H1 (cell line): Measurements from ENCODE around the gene TSHZ2. TPM values are rescaled to one million over a fixed set of nuclear protein-coding genes. Genes with fewer than 3 reads are reported as not detected.

Experiments
- CTCF ChIA-PET: fragments of 300-600 bp; sonication (Branson Sonifier 250); formaldehyde crosslinking; loops from one replicate; lab custom pipeline; 2021; ENCODE audit not compliant: partially characterized antibody; lab: Charles Lee
- POLR2A ChIA-PET: fragments of 300-600 bp; sonication (Branson Sonifier 250); formaldehyde crosslinking; loops from one replicate; lab custom pipeline; 2021; ENCODE audit warnings: inconsistent platforms; ENCODE audit not compliant: partially characterized antibody; lab: Charles Lee
- DNase-seq, 2 experiments: peaks; one replicate each; pipeline versions ENCODE4 v3.0.0 to v3.0.0-alpha.2; 2010 to 2022; ENCODE audit warnings: low spot score in 2 of 2, low read depth in 1 of 2, mixed read lengths in 1 of 2
- FAIRE-seq: peaks from 2 replicates; lab custom pipeline; 2011; peaks lifted over from hg19 to GRCh38; lab: Jason Lieb, UNC
- H2AFZ ChIP-seq: 2 replicates; pipeline ENCODE4 v1.8.1; 2012; ENCODE audit warnings: low read length, inconsistent platforms
- H2AK5ac ChIP-seq: 2 replicates; pipeline ENCODE4 v1.6.1; 2013; ENCODE audit warnings: low read depth, low read length
- H2BK120ac ChIP-seq: replicated peaks from 2 replicates; pipeline ENCODE3; 2013; ENCODE audit warnings: low read depth, low read length, inconsistent platforms
- H2BK12ac ChIP-seq: 2 replicates; pipeline ENCODE4 v1.6.1; 2013; ENCODE audit warnings: low read depth, low read length
- H2BK15ac ChIP-seq: 2 replicates; pipeline ENCODE4 v1.6.1; 2013; ENCODE audit warnings: low read length
- H2BK20ac ChIP-seq: 2 replicates; pipeline ENCODE4 v1.6.1; 2013; ENCODE audit warnings: low read length
- H2BK5ac ChIP-seq: 2 replicates; pipeline ENCODE4 v1.6.1; 2013; ENCODE audit warnings: low read depth, low read length
- H3K14ac ChIP-seq: 2 replicates; pipeline ENCODE4 v1.6.1; 2013; ENCODE audit warnings: inconsistent platforms; ENCODE audit not compliant: insufficient read length
- H3K18ac ChIP-seq: 2 replicates; pipeline ENCODE4 v1.6.1; 2013; ENCODE audit warnings: low read length; ENCODE audit errors: extremely low read depth
- H3K23ac ChIP-seq: 2 replicates; pipeline ENCODE4 v1.6.1; 2013; ENCODE audit warnings: inconsistent platforms; ENCODE audit not compliant: insufficient read length
- H3K23me2 ChIP-seq: 2 replicates; pipeline ENCODE4 v1.6.1; 2013; ENCODE audit warnings: low read depth, low read length
- H3K27ac ChIP-seq: 2 replicates; pipeline ENCODE4 v1.6.1; 2011; ENCODE audit warnings: low read depth, low read length, inconsistent platforms
- H3K27me3 ChIP-seq, 4 experiments: replicated peaks in 1 of 4; 1 replicate in 1 of 4; 2 replicates in 3 of 4; pipeline versions ENCODE4 v1.6.1 to v1.8.1; 2011 to 2013; ENCODE audit warnings: low read length in 3 of 4, mild to moderate bottlenecking in 3 of 4, inconsistent platforms in 2 of 4, mixed read lengths in 2 of 4, moderate library complexity in 1 of 4; ENCODE audit not compliant: control insufficient read depth in 3 of 4, insufficient read depth in 3 of 4; ENCODE audit errors: extremely low read depth in 1 of 4
- H3K36me3 ChIP-seq, 4 experiments: 2 replicates each; pipeline versions ENCODE4 v1.6.1 to v1.8.1; 2011 to 2013; ENCODE audit warnings: mild to moderate bottlenecking in 4 of 4, low read length in 3 of 4, moderate library complexity in 2 of 4, control low read depth in 1 of 4, inconsistent platforms in 1 of 4; ENCODE audit not compliant: insufficient read depth in 4 of 4, control insufficient read depth in 2 of 4
- H3K4ac ChIP-seq: replicated peaks from 2 replicates; pipeline ENCODE3; 2013; ENCODE audit warnings: low read length, low read depth, mixed read lengths, inconsistent platforms; ENCODE audit not compliant: insufficient read length
- H3K4me1 ChIP-seq, 4 experiments: replicated peaks in 1 of 4; 1 replicate in 1 of 4; 2 replicates in 3 of 4; pipeline versions ENCODE4 v1.6.1 to v1.8.1; 2011 to 2013; ENCODE audit warnings: low read length in 3 of 4, inconsistent platforms in 2 of 4, mixed read lengths in 1 of 4; ENCODE audit not compliant: insufficient read depth in 4 of 4, control insufficient read depth in 3 of 4
- H3K4me2 ChIP-seq, 2 experiments: 2 replicates each; pipeline versions ENCODE4 v1.6.1 to v1.8.1; 2011 to 2013; ENCODE audit warnings: low read depth in 2 of 2, low read length in 2 of 2, control low read depth in 1 of 2, inconsistent platforms in 1 of 2, mild to moderate bottlenecking in 1 of 2; ENCODE audit not compliant: insufficient read depth in 1 of 2
- H3K4me3 ChIP-seq, 4 experiments: fragments of 200-600, 300-600 bp in 1 of 4; sonication (generic), shearing (Covaris generic), sonication (Bioruptor Twin) in 1 of 4; 2 replicates each; pipeline versions ENCODE4 v1.5.1 to v1.8.1; 2011 to 2016; ENCODE audit warnings: low read length in 4 of 4, low read depth in 3 of 4, control low read depth in 2 of 4, inconsistent platforms in 2 of 4, mild to moderate bottlenecking in 2 of 4, mixed read lengths in 1 of 4, moderate library complexity in 1 of 4; ENCODE audit not compliant: insufficient read depth in 2 of 4; ENCODE audit errors: extremely low read depth in 1 of 4
- H3K56ac ChIP-seq: replicated peaks from 2 replicates; pipeline ENCODE3; 2013; ENCODE audit warnings: low read depth, mild to moderate bottlenecking, mixed read lengths, low read length, inconsistent platforms; ENCODE audit not compliant: insufficient read length
- H3K79me1 ChIP-seq: 2 replicates; pipeline ENCODE4 v1.6.1; 2013; ENCODE audit warnings: low read depth, low read length, control low read depth
- H3K79me2 ChIP-seq, 2 experiments: 2 replicates each; pipeline versions ENCODE4 v1.6.1 to v1.8.1; 2012 to 2013; ENCODE audit warnings: low read length in 2 of 2, mild to moderate bottlenecking in 2 of 2, inconsistent platforms in 1 of 2; ENCODE audit not compliant: insufficient read depth in 2 of 2, control insufficient read depth in 1 of 2
- H3K9ac ChIP-seq, 4 experiments: replicated peaks in 1 of 4; 1 replicate in 1 of 4; 2 replicates in 3 of 4; pipeline versions ENCODE4 v1.6.1 to v1.8.1; 2011 to 2013; ENCODE audit warnings: low read depth in 3 of 4, low read length in 3 of 4, control low read depth in 2 of 4, mild to moderate bottlenecking in 2 of 4, moderate library complexity in 2 of 4, inconsistent platforms in 1 of 4; ENCODE audit errors: extremely low read depth in 1 of 4
- H3K9me3 ChIP-seq, 2 experiments: 2 replicates each; pipeline versions ENCODE4 v1.6.1 to v1.8.1; 2012 to 2013; ENCODE audit warnings: mild to moderate bottlenecking in 2 of 2, moderate library complexity in 2 of 2, control low read depth in 1 of 2, inconsistent platforms in 1 of 2, low read depth in 1 of 2, low read length in 1 of 2, mixed read lengths in 1 of 2; ENCODE audit not compliant: insufficient read depth in 2 of 2
- H4K20me1 ChIP-seq, 2 experiments: replicated peaks in 1 of 2; 2 replicates each; pipeline versions ENCODE3 to v1.8.1; 2011 to 2013; ENCODE audit warnings: inconsistent platforms in 2 of 2, low read length in 2 of 2, mild to moderate bottlenecking in 1 of 2; ENCODE audit not compliant: insufficient read depth in 2 of 2, control insufficient read depth in 1 of 2
- H4K5ac ChIP-seq: 2 replicates; pipeline ENCODE4 v1.6.1; 2013; ENCODE audit warnings: low read length, low read depth, mixed read lengths, inconsistent platforms; ENCODE audit not compliant: insufficient read length
- H4K8ac ChIP-seq: 2 replicates; pipeline ENCODE4 v1.8.0; 2013; ENCODE audit warnings: mild to moderate bottlenecking, moderate library complexity, low read length, inconsistent platforms; ENCODE audit not compliant: insufficient read depth; ENCODE audit errors: extremely low read depth
- H4K91ac ChIP-seq: replicated peaks from 2 replicates; pipeline ENCODE3; 2013; ENCODE audit warnings: low read length, mixed read lengths, inconsistent platforms; ENCODE audit not compliant: insufficient read length
- CREB1 ChIP-seq: IDR thresholded peaks from 2 replicates; pipeline ENCODE4 v1.6.1; 2012; ENCODE audit warnings: inconsistent platforms
- MAFK ChIP-seq: IDR thresholded peaks from 2 replicates; pipeline ENCODE4 v1.6.1; 2012; ENCODE audit warnings: low read depth, mild to moderate bottlenecking, improper control_type of control experiment, low read length
- SIN3A ChIP-seq, 2 experiments: IDR thresholded peaks in 1 of 2; conservative IDR thresholded peaks in 1 of 2; 2 replicates each; pipeline ENCODE4 v1.6.1; 2011 to 2012; ENCODE audit warnings: low read length in 2 of 2, improper control_type of control experiment in 1 of 2, low read depth in 1 of 2, mild to moderate bottlenecking in 1 of 2
- WGBS, 2 experiments: shearing (Covaris generic) in 1 of 2; methylation state at CpG; one replicate each; pipeline versions ENCODE4 v1.1.6 to v1.1.7; 2013 to 2015; ENCODE audit warnings: low lambda C conversion rate in 2 of 2, mixed read lengths in 2 of 2, inconsistent platforms in 1 of 2, low coverage in 1 of 2, missing lambda C conversion rate in 1 of 2; ENCODE audit not compliant: insufficient replicate concordance in 2 of 2, insufficient coverage in 1 of 2, insufficient read length in 1 of 2; ENCODE audit errors: extremely low coverage in 1 of 2, missing lambda C conversion rate in 1 of 2; 5-methylcytosine and 5-hydroxymethylcytosine counted together
- polyA plus RNA-seq, 7 experiments: library from polyadenylated mRNA; depleted of rRNA in 3 of 7; stranded (reverse) in 5 of 7; unstranded in 2 of 7; fragments of >200 nt in 5 of 7; fragments of 200-250 nt in 2 of 7; gene quantifications; 1 replicate in 5 of 7; 2 replicates in 1 of 7; 4 replicates in 1 of 7; pipeline versions ENCODE4 v1.2.1 to v1.2.3, GENCODE V29; 2011 to 2013; ENCODE audit warnings: missing spikeins in 2 of 7, mixed read lengths in 2 of 7
- total RNA-seq: library from RNA; stranded (reverse); fragmentation: NEBNext Ultra II Directional; extraction: Animal tissue kit (Norgen Biotek cat#: 25700); gene quantifications from 2 replicates; pipeline ENCODE4 v1.2.1, GENCODE V29; 2021

TSHZ2 gene
- total and polyA plus RNA-seq, 2 of the 8 experiments (the other 6 are each of a cell fraction or from before 2014, with no cell fraction given) = 0.14 to 0.30 TPM

DNA sequence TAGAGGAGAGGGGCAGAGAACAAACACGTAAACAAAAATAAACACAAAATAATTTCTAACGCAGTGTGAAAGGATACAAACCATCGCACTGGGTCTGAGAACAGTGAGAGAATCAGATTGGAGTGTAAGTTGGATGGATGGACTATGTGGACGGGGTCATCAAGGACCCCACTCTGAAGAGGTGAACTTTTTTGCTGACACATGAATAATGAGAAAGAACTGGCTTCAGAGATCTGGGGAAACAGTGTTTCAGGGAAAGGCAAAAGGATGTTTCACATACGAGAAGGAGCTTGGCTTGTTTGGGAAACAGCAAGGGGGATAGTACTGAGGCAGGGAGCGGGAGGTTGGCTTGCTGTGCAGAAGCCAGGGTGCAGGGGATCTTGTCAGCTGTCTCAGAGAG is 326.1 kb downstream of the TSHZ2 start:
- H3K36me3 ChIP-seq = no peaks in the 10 kb centered on the region
- DNase-seq (no peak), FAIRE-seq (no peak)
- no peak overlapping the region for H3K18ac ChIP-seq
- H2BK15ac ChIP-seq = no peak overlapping the region
- no peak overlapping the region for H3K9ac ChIP-seq
- H3K4me1 ChIP-seq = no peaks in the 10 kb centered on the region
- ChIA-PET CTCF (interaction anchor here (0.6 to 1.3 kb wide), 2 partner anchors 250 to 357 kb away, joined by 3 to 4 read pairs; no protein-coding TSS in a partner anchor), POLR2A (no interaction called here)
- no peak overlapping the region for H4K5ac ChIP-seq
- no peak overlapping the region for H3K27ac ChIP-seq
- 93% methylated on average over 6 of the region's 6 CpGs; no CpG with 5 or more reads in 1 of the 2 experiments for WGBS, 2 experiments
- no peak overlapping the region for H3K4me2 ChIP-seq
- H3K23me2 ChIP-seq = no peaks in the 10 kb centered on the region
- no peak overlapping the region for H3K23ac ChIP-seq
- no peaks in the 10 kb centered on the region for H3K27me3 ChIP-seq
- no peak overlapping the region for H2AK5ac ChIP-seq
- H2BK5ac ChIP-seq = no peak overlapping the region
- H2BK120ac ChIP-seq = no peak overlapping the region
- H2BK12ac ChIP-seq = no peak overlapping the region
- no peaks in the 10 kb centered on the region for H3K79me2 ChIP-seq
- H4K8ac ChIP-seq = no peak overlapping the region
- no peak overlapping the region for H4K91ac ChIP-seq
- no peak overlapping the region for H3K56ac ChIP-seq
- no peaks in the 10 kb centered on the region for H3K9me3 ChIP-seq
- no peak overlapping the region for H2BK20ac ChIP-seq
- no peaks in the 10 kb centered on the region for H3K79me1 ChIP-seq
- no peak overlapping the region for H3K14ac ChIP-seq
- H3K4me3 ChIP-seq = no peak overlapping the region
- no peak overlapping the region for H2AFZ ChIP-seq
- no peak overlapping the region for H3K4ac ChIP-seq
- no peaks in the 10 kb centered on the region for H4K20me1 ChIP-seq
- TF ChIP-seq SIN3A (conservative IDR thresholded peaks at IDR 0.05 in 1 of 2, IDR thresholded peaks at IDR 0.05 in 1 of 2; ENCODE audit: low read depth in 1 of 2, low read length in 2 of 2) = no peak
- TF ChIP-seq CREB1 = no peak
- TF ChIP-seq MAFK = peak; percentile 50; the same call in 1 of the 2 replicates
